ENCODE measurements around the gene MN1.

MN1 gene

GRCh38 chr22:27716074-27716473 is 85.5 kb downstream of the MN1 start:
- no peak for DNase-seq (ENCODE audit: low spot score)

GRCh38 chr22:27715106-27715505 is 86.5 kb downstream of the MN1 start:
- peak; percentile 94 for DNase-seq (ENCODE audit: low spot score)

GRCh38 chr22:27714068-27714467 is 87.5 kb downstream of the MN1 start:
- DNase-seq (ENCODE audit: low spot score) = no peak

GRCh38 chr22:27713461-27713860 is 88.1 kb downstream of the MN1 start:
- DNase-seq (ENCODE audit: low spot score) = no peak

- no peak for DNase-seq (ENCODE audit: low spot score)
Measured at GRCh38 chr22:27711756-27712155, 89.8 kb downstream of the MN1 start.

GRCh38 chr22:27711012-27711411 is 90.5 kb downstream of the MN1 start:
- no peak for DNase-seq (ENCODE audit: low spot score)

GRCh38 chr22:27709919-27710675 is 91.5 kb downstream of the MN1 start:
- DNase-seq (ENCODE audit: low spot score) = no peak

GRCh38 chr22:27706489-27706888 is 95.1 kb downstream of the MN1 start:
- no peak for DNase-seq (ENCODE audit: low spot score)

- no peak for DNase-seq (ENCODE audit: low spot score)
Measured at GRCh38 chr22:27705408-27706080, 96.0 kb downstream of the MN1 start.

- DNase-seq (ENCODE audit: low spot score) = no peak
Measured at GRCh38 chr22:27704581-27704980, 97.0 kb downstream of the MN1 start.

- DNase-seq (ENCODE audit: low spot score) = no peak
Measured at GRCh38 chr22:27699383-27700019, 102.1 kb downstream of the MN1 start.

GRCh38 chr22:27698813-27699212 is 102.7 kb downstream of the MN1 start:
- DNase-seq (ENCODE audit: low spot score) = no peak

Measured in globus pallidus (tissue), 1 donor.